HepG2 (cell line): ENCODE results near the gene TEKT3. TPM values are rescaled to one million over a fixed set of nuclear protein-coding genes. Genes with fewer than 3 reads are reported as not detected.

Experiments
- ATAC-seq: fragments of 200-7000 bp; cut with Tn5 transposase; 3 replicates; pipeline ENCODE4 v1.9.1; 2020; ENCODE audit warnings: mild to moderate bottlenecking, moderate library complexity
- BruUV-seq: library from RNA; stranded (reverse); fragments of 400-500 nt; replicated peaks from 2 replicates; lab custom pipeline; 2021; lab: Mats Ljungman, UMichigan
- CTCF ChIA-PET: fragments of 300-600 bp; formaldehyde crosslinking; extraction: SDS; loops from one replicate; lab custom pipeline; 2021; ENCODE audit warnings: low total read pairs, inconsistent platforms, low intra/inter-chr PET ratio; lab: Yijun Ruan, JAX
- POLR2A ChIA-PET: fragments of 350-600 bp; sonication (Branson Sonifier 250); formaldehyde crosslinking; loops from one replicate; lab custom pipeline; 2020; ENCODE audit warnings: antibody characterized with exemption, inconsistent platforms; lab: Yijun Ruan, JAX
- DNase-seq: peaks from one replicate; pipeline ENCODE4 v3.0.0-alpha.2; 2015; ENCODE audit warnings: low spot score
- FAIRE-seq: peaks from 3 replicates; lab custom pipeline; 2011; peaks lifted over from hg19 to GRCh38; lab: Jason Lieb, UNC
- H2AFZ ChIP-seq: one replicate; pipeline ENCODE4 v1.6.1; 2011; ENCODE audit warnings: low read length, inconsistent platforms
- H3K27ac ChIP-seq: fragments of 300-600 bp; 3 replicates; pipeline ENCODE4 v1.8.0; 2011; ENCODE audit warnings: mixed run types, mild to moderate bottlenecking, mixed read lengths, low read length, inconsistent platforms; ENCODE audit not compliant: insufficient read depth; ENCODE audit errors: extremely low read length
- H3K27me3 ChIP-seq, 2 experiments: fragments of 200-600 bp in 1 of 2; 2 replicates in 1 of 2; 3 replicates in 1 of 2; pipeline versions ENCODE4 v1.6.0 to v1.8.0; 2011; ENCODE audit warnings: low read length in 2 of 2, mild to moderate bottlenecking in 2 of 2, moderate library complexity in 2 of 2, inconsistent platforms in 1 of 2; ENCODE audit not compliant: insufficient read depth in 2 of 2, control insufficient read depth in 1 of 2
- H3K36me3 ChIP-seq, 2 experiments: fragments of 200-600 bp in 1 of 2; replicated peaks in 1 of 2; 2 replicates in 1 of 2; 3 replicates in 1 of 2; pipeline versions ENCODE4 v1.5.1 to v1.8.0; 2011; ENCODE audit warnings: low read length in 2 of 2, inconsistent platforms in 1 of 2; ENCODE audit not compliant: insufficient read depth in 2 of 2, control insufficient read depth in 1 of 2
- H3K4me1 ChIP-seq: 2 replicates; pipeline ENCODE4 v1.5.1; 2012; ENCODE audit warnings: low read length, inconsistent platforms; ENCODE audit not compliant: insufficient read depth
- H3K4me2 ChIP-seq: 2 replicates; pipeline ENCODE4 v1.6.0; 2011; ENCODE audit warnings: low read depth, low read length, inconsistent platforms
- H3K4me3 ChIP-seq, 3 experiments: fragments of 200-600 bp in 1 of 3; sonication (generic), shearing (Covaris generic) in 1 of 3; replicated peaks in 1 of 3; 2 replicates each; pipeline ENCODE4 v1.5.1; 2011 to 2016; ENCODE audit warnings: low read length in 3 of 3, inconsistent platforms in 2 of 3, low read depth in 2 of 3, mild to moderate bottlenecking in 2 of 3, control low read depth in 1 of 3, mixed read lengths in 1 of 3; ENCODE audit not compliant: insufficient read depth in 1 of 3
- H3K79me2 ChIP-seq: one replicate; pipeline ENCODE4 v1.6.1; 2011; ENCODE audit warnings: low read length, inconsistent platforms; ENCODE audit not compliant: insufficient read depth
- H3K9ac ChIP-seq: 2 replicates; pipeline ENCODE4 v1.6.0; 2011; ENCODE audit warnings: mild to moderate bottlenecking, low read depth, low read length, inconsistent platforms; ENCODE audit not compliant: insufficient read depth
- H3K9me3 ChIP-seq: 2 replicates; pipeline ENCODE4 v1.5.1; 2012; ENCODE audit warnings: mild to moderate bottlenecking, low read length
- H4K20me1 ChIP-seq: 2 replicates; pipeline ENCODE4 v1.6.0; 2011; ENCODE audit warnings: inconsistent platforms, mild to moderate bottlenecking, low read length, moderate library complexity; ENCODE audit not compliant: insufficient read depth
- ETS1 ChIP-seq: sonication (generic); formaldehyde crosslinking; IDR thresholded peaks from 2 replicates; pipeline ENCODE4 v1.4.0; 2020; ENCODE audit warnings: missing genetic modification reagents
- HNF1A ChIP-seq, 2 experiments: sonication (generic) in 1 of 2; formaldehyde crosslinking in 1 of 2; IDR thresholded peaks; 2 replicates each; pipeline versions ENCODE4 v1.4.0 to v1.6.1; 2016 to 2020; ENCODE audit warnings: borderline replicate concordance in 1 of 2, low read depth in 1 of 2, mild to moderate bottlenecking in 1 of 2, missing genetic modification reagents in 1 of 2
- KAT7 ChIP-seq: IDR thresholded peaks from 2 replicates; pipeline ENCODE4 v1.6.1; 2018; ENCODE audit warnings: borderline replicate concordance, missing compliant biosample characterization
- MAX ChIP-seq: IDR thresholded peaks from 2 replicates; pipeline ENCODE4 v1.6.1; 2012; ENCODE audit warnings: inconsistent platforms
- MXD3 ChIP-seq: IDR thresholded peaks from 2 replicates; pipeline ENCODE4 v1.6.1; 2016; ENCODE audit warnings: mild to moderate bottlenecking, missing biosample characterization, missing genetic modification reagents
- SCMH1 ChIP-seq: sonication (generic); formaldehyde crosslinking; IDR thresholded peaks from 2 replicates; pipeline ENCODE4 v1.9.0; 2021; ENCODE audit warnings: missing genetic modification reagents, mild to moderate bottlenecking, borderline replicate concordance
- SOX5 ChIP-seq: IDR thresholded peaks from 2 replicates; pipeline ENCODE4 v1.6.1; 2016; ENCODE audit warnings: borderline replicate concordance
- TCF7L2 ChIP-seq: IDR thresholded peaks from 2 replicates; pipeline ENCODE4 v1.6.1; 2011; ENCODE audit warnings: mild to moderate bottlenecking, low read depth, low read length, moderate library complexity
- ZBTB20 ChIP-seq: sonication (generic); formaldehyde crosslinking; IDR thresholded peaks from 2 replicates; pipeline ENCODE4 v1.8.1; 2023; ENCODE audit warnings: missing genetic modification reagents, low read depth, mild to moderate bottlenecking, borderline replicate concordance
- ZNF160 ChIP-seq: sonication (generic); formaldehyde crosslinking; IDR thresholded peaks from 2 replicates; pipeline ENCODE4 v1.8.0; 2022; ENCODE audit warnings: mild to moderate bottlenecking, inconsistent platforms, missing genetic modification reagents
- ZNF562 ChIP-seq: sonication (generic); formaldehyde crosslinking; IDR thresholded peaks from 2 replicates; pipeline ENCODE4 v1.8.0; 2022; ENCODE audit warnings: missing genetic modification reagents, borderline replicate concordance
- ZNF780A ChIP-seq: sonication (generic); formaldehyde crosslinking; IDR thresholded peaks from 2 replicates; pipeline ENCODE4 v1.8.0; 2022; ENCODE audit warnings: mild to moderate bottlenecking, missing genetic modification reagents, moderate library complexity
- ZNF878 ChIP-seq: sonication (generic); formaldehyde crosslinking; IDR thresholded peaks from 2 replicates; pipeline ENCODE4 v1.8.1; 2023; ENCODE audit warnings: mild to moderate bottlenecking, missing genetic modification reagents, moderate library complexity
- WGBS: methylation state at CpG from one replicate; pipeline ENCODE4 v1.1.6; 2017; ENCODE audit warnings: low lambda C conversion rate; 5-methylcytosine and 5-hydroxymethylcytosine counted together
- in situ Hi-C: cut with HindIII; loops from 2 replicates; pipeline ENCODE4 v1.10.0; 2017; ENCODE audit warnings: low pct_unique_long_range_greater_than_20kb; ENCODE audit not compliant: extremely low pct_ligation_motif_present
- intact Hi-C: fragments of 100-400 bp; cut with micrococcal nuclease; formaldehyde crosslinking; loops from one replicate; pipeline ENCODE4 v1.10.0; 2022; ENCODE audit not compliant: unreplicated experiment
- polyA plus RNA-seq, 8 experiments: library from polyadenylated mRNA; depleted of rRNA in 3 of 8; stranded (reverse) in 7 of 8; unstranded in 1 of 8; fragments of >200 nt; fragmentation: Illumina TruSeq in 4 of 8; extraction: Trizol in 4 of 8; gene quantifications; 2 replicates each; pipeline versions ENCODE4 v1.2.1 to v1.2.3, GENCODE V29; 2011 to 2016; ENCODE audit warnings: low read depth in 4 of 8, missing spikeins in 1 of 8, mixed read lengths in 1 of 8; ENCODE audit not compliant: insufficient read depth in 1 of 8
- total RNA-seq, 5 experiments: library from RNA; depleted of rRNA; stranded (reverse); fragments of >200 nt; fragmentation: Illumina TruSeq; extraction: Trizol; gene quantifications; 2 replicates each; pipeline ENCODE4 v1.2.3, GENCODE V29; 2016; ENCODE audit warnings: low read depth in 1 of 5

TEKT3 gene
- total and polyA plus RNA-seq, 2 of the 13 experiments (the other 11 are each of a cell fraction or from before 2014, with no cell fraction given), result 0.58 to 0.82 TPM

- TF ChIP-seq SOX5 (CRISPR knock-in tag), result no peak
- TF ChIP-seq MAX, result no peak
- no peak for TF ChIP-seq ZNF562 (CRISPR knock-in tag)
- no peak for TF ChIP-seq ETS1 (CRISPR knock-in tag)
- no peak for TF ChIP-seq ZBTB20 (CRISPR knock-in tag)
- TF ChIP-seq ZNF780A, result no peak
- TF ChIP-seq ZNF160, result no peak
Observed at GRCh38 chr17:15385305-15385704, 43.9 kb upstream of the TEKT3 start (continued).

- intact Hi-C loops (no loop called here), in situ Hi-C loops (no loop called here)
- no peaks in the 10 kb centered on the region for H3K79me2 ChIP-seq
- no peaks in the 10 kb centered on the region for H3K4me1 ChIP-seq
- no TSS peak for BruUV-seq
- ChIA-PET CTCF (no interaction called here), POLR2A (no interaction called here)
- H3K4me2 ChIP-seq, result no peak overlapping the region
- no peak overlapping the region for H3K9ac ChIP-seq
- no peaks in the 10 kb centered on the region for H3K36me3 ChIP-seq
- no peak for FAIRE-seq
- WGBS, result 42% methylated on average over 9 of the region's 9 CpGs
- H3K9me3 ChIP-seq, result no peaks in the 10 kb centered on the region
- no peak overlapping the region for H3K4me3 ChIP-seq
- H4K20me1 ChIP-seq, result no peaks in the 10 kb centered on the region
- DNase-seq, result no peak
- no peak for ATAC-seq
- no peak overlapping the region for H2AFZ ChIP-seq
- no peak overlapping the region for H3K27ac ChIP-seq
- H3K27me3 ChIP-seq, result no peaks in the 10 kb centered on the region
- TF ChIP-seq ZNF878 (CRISPR knock-in tag), result no peak
- TF ChIP-seq SCMH1, result no peak
- no peak for TF ChIP-seq TCF7L2
- no peak for TF ChIP-seq HNF1A (IDR thresholded peaks at IDR 0.05; ENCODE audit: low read depth)
- no peak for TF ChIP-seq HNF1A (CRISPR knock-in tag; IDR thresholded peaks at IDR 0.05; ENCODE audit: borderline replicate concordance)
- no peak for TF ChIP-seq MXD3
- no peak for TF ChIP-seq KAT7 (CRISPR knock-in tag)
Observed at GRCh38 chr17:15384142-15384787, 42.9 kb upstream of the TEKT3 start.
